BE2C (cell line): ENCODE data around the gene SNTG2.

ENCODE experiments used
- DNase-seq: peaks from one replicate; pipeline ENCODE4 v3.0.0-alpha.2; 2020
- H3K27me3 ChIP-seq: fragments of 250-450 bp; sonication (Bioruptor Pico); 2 replicates; pipeline ENCODE4 v1.5.1; 2020; ENCODE audit warnings: mild to moderate bottlenecking
- H3K36me3 ChIP-seq: fragments of 250-450 bp; sonication (Bioruptor Pico); 2 replicates; pipeline ENCODE4 v1.5.1; 2020; ENCODE audit warnings: mild to moderate bottlenecking
- H3K4me1 ChIP-seq: fragments of 250-450 bp; sonication (Bioruptor Pico); 2 replicates; pipeline ENCODE4 v1.5.1; 2020
- H3K4me3 ChIP-seq: 2 replicates; pipeline ENCODE4 v1.5.1; 2011; ENCODE audit warnings: low read depth, low read length
- H3K9me3 ChIP-seq: fragments of 250-450 bp; sonication (Bioruptor Pico); 2 replicates; pipeline ENCODE4 v1.5.1; 2020
- TF ChIP-seq, protein P1 (sequence below): IDR thresholded peaks from 2 replicates; pipeline ENCODE4 v1.5.1; 2012; ENCODE audit warnings: mild to moderate bottlenecking, low read depth, low read length

Gene SNTG2

DNA sequence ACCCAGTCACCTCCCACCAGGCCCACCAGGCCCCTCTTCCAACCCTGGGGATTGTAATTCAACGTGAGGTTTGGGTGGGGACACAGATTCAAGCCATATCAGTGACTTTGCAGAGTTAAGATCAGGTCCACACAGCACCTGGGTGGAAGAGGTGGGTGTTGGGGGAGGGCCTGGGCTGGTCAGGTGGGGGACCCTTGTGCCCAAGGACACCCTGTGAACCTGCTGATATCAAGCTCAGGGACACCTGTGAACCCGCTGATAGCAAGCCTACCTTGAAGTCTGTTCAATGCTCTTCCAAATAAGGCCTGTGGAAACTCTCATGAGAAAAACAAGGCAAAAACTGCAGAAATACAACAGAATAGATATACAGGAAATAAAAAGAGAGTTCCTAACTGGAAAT, 442.7 kb downstream of the SNTG2 start:
- H3K4me1 ChIP-seq: no peaks in the 10 kb centered on the region
- no peak overlapping the region for H3K4me3 ChIP-seq
- TF ChIP-seq, protein P1, sequence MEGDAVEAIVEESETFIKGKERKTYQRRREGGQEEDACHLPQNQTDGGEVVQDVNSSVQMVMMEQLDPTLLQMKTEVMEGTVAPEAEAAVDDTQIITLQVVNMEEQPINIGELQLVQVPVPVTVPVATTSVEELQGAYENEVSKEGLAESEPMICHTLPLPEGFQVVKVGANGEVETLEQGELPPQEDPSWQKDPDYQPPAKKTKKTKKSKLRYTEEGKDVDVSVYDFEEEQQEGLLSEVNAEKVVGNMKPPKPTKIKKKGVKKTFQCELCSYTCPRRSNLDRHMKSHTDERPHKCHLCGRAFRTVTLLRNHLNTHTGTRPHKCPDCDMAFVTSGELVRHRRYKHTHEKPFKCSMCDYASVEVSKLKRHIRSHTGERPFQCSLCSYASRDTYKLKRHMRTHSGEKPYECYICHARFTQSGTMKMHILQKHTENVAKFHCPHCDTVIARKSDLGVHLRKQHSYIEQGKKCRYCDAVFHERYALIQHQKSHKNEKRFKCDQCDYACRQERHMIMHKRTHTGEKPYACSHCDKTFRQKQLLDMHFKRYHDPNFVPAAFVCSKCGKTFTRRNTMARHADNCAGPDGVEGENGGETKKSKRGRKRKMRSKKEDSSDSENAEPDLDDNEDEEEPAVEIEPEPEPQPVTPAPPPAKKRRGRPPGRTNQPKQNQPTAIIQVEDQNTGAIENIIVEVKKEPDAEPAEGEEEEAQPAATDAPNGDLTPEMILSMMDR: no peak
- no peaks in the 10 kb centered on the region for H3K36me3 ChIP-seq
- no peaks in the 10 kb centered on the region for H3K9me3 ChIP-seq
- DNase-seq: no peak
- no peaks in the 10 kb centered on the region for H3K27me3 ChIP-seq

GRCh38 chr2:1394709-1395408, 444.2 kb downstream of the SNTG2 start:
- no peak overlapping the region for H3K4me3 ChIP-seq
- no peaks in the 10 kb centered on the region for H3K27me3 ChIP-seq
- TF ChIP-seq, protein P1: no peak
- no peaks in the 10 kb centered on the region for H3K4me1 ChIP-seq
- DNase-seq: no peak
- H3K36me3 ChIP-seq: no peaks in the 10 kb centered on the region
- H3K9me3 ChIP-seq: no peaks in the 10 kb centered on the region

DNA sequence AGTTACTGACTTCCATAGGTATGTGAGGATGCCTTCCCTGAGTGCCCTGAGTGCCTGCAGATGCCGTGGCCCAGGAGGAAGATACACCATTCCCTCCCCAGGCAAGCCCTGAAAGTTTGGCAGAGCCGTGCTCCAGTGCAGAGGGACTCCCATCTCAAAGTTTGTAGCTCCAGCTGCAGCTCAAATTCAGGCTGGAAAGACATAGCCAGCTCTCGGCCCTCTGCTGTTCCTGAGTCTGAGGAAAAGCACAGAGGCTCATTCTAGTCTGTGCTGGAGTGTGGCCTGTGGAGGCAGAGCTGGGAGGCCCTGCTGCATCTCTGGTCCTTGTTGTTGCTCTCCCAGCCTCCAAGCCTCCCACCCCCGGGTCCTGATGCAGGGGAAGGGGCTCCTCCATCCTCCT, 446.7 kb downstream of the SNTG2 start:
- H3K4me1 ChIP-seq: no peaks in the 10 kb centered on the region
- H3K9me3 ChIP-seq: no peaks in the 10 kb centered on the region
- H3K4me3 ChIP-seq: no peak overlapping the region
- DNase-seq: no peak
- H3K36me3 ChIP-seq: no peaks in the 10 kb centered on the region
- TF ChIP-seq, protein P1: no peak
- no peaks in the 10 kb centered on the region for H3K27me3 ChIP-seq

DNA sequence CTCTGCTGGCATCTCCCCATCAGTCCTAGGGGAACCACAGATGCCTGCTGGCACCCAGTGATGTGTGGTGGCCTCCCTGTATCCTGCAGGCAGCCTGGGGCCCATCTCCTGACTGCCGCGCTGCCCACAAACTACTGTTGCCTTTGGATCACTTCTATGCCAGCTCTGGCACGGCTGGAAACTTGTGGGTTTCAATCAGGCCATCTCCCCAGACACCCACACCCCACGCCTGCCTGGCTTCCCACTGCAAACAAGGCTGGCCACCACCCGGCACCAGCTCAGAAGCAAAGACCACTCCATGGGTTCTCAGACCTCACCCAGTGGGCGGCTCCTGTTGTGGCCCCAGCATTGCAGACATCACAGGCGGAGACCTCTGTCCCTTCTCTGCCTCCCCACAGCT, 447.5 kb downstream of the SNTG2 start:
- no peak overlapping the region for H3K4me3 ChIP-seq
- TF ChIP-seq, protein P1: no peak
- H3K4me1 ChIP-seq: no peaks in the 10 kb centered on the region
- H3K27me3 ChIP-seq: no peaks in the 10 kb centered on the region
- DNase-seq: no peak
- H3K36me3 ChIP-seq: no peaks in the 10 kb centered on the region
- no peaks in the 10 kb centered on the region for H3K9me3 ChIP-seq

DNA sequence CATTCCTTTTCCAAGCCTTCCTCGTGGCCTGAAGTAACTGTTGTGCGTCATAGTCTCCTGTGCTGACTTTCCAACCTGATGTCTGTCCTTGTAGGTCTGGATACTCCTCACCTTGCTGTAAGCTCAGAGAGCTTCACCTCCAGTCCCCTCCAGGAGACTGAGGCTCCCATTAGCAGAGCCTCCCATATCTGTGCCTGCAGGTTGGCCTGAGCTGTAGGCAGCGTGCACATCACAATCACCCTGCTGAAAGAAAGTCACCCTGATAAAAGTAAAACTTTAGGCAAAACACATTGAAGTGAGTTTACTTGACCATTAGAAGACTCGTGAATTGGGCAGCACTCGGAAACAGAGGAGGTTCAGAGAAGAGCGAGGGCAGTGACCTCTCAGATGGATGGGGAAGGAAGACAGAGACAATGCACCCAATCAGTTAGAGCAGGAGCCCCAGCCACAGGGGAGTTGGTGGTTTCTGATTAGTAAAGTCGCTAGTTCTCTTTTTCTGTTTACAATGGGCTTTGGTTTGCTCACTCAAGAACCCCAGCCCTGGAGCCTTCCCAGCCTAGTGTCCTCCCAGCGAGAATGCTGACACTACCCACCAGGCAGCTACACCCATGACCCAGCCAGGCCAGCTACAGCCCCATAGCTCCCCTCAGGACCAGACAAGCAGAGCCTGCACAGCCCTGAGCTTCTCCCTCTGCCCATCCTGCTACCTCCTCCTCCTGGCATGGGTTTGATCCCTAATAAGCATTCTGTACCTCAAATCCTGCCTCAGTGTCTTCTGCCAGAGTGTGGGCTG, 450.5 kb downstream of the SNTG2 start:
- Histone ChIP-seq H3K36me3 (no peaks in the 10 kb centered on the region), H3K27me3 (no peaks in the 10 kb centered on the region), H3K9me3 (no peaks in the 10 kb centered on the region), H3K4me1 (no peaks in the 10 kb centered on the region), H3K4me3 (no peak overlapping the region)
- TF ChIP-seq, protein P1: no peak
- DNase-seq: no peak

GRCh38 chr2:1402064-1402463, 451.4 kb downstream of the SNTG2 start:
- H3K4me3 ChIP-seq: no peak overlapping the region
- no peaks in the 10 kb centered on the region for H3K36me3 ChIP-seq
- H3K9me3 ChIP-seq: no peaks in the 10 kb centered on the region
- TF ChIP-seq, protein P1: no peak
- DNase-seq: no peak
- H3K27me3 ChIP-seq: no peaks in the 10 kb centered on the region
- H3K4me1 ChIP-seq: no peaks in the 10 kb centered on the region
